Duodenal mucosa (tissue), 2 donors: ENCODE data around the gene JMJD1C.

ENCODE experiments used
- H3K27ac ChIP-seq: one replicate; pipeline ENCODE4 v1.7.0; 2013; ENCODE audit warnings: low read depth, low read length
- H3K27me3 ChIP-seq, 2 donors: one replicate each; pipeline ENCODE4 v1.7.0; 2013; ENCODE audit warnings: low read length in 2 of 2, control low read depth in 1 of 2; ENCODE audit not compliant: insufficient read depth in 2 of 2, control insufficient read depth in 1 of 2
- H3K36me3 ChIP-seq, 2 donors: one replicate each; pipeline ENCODE4 v1.7.0; 2013; ENCODE audit warnings: low read length in 2 of 2, control low read depth in 1 of 2; ENCODE audit not compliant: insufficient read depth in 2 of 2, control insufficient read depth in 1 of 2
- H3K4me1 ChIP-seq, 2 donors: one replicate each; pipeline ENCODE4 v1.7.0; 2013; ENCODE audit warnings: low read length in 2 of 2, control low read depth in 1 of 2; ENCODE audit not compliant: insufficient read depth in 2 of 2, control insufficient read depth in 1 of 2
- H3K4me3 ChIP-seq, 2 donors: one replicate each; pipeline ENCODE4 v1.7.0; 2013; ENCODE audit warnings: low read length in 2 of 2, low read depth in 1 of 2
- H3K9ac ChIP-seq, 2 donors: one replicate each; pipeline ENCODE4 v1.7.0; 2013; ENCODE audit warnings: low read length in 2 of 2, low read depth in 1 of 2
- H3K9me3 ChIP-seq, 2 donors: one replicate each; pipeline ENCODE4 v1.7.0; 2013; ENCODE audit warnings: low read length in 2 of 2, control low read depth in 1 of 2; ENCODE audit not compliant: control insufficient read depth in 1 of 2

Gene JMJD1C

DNA sequence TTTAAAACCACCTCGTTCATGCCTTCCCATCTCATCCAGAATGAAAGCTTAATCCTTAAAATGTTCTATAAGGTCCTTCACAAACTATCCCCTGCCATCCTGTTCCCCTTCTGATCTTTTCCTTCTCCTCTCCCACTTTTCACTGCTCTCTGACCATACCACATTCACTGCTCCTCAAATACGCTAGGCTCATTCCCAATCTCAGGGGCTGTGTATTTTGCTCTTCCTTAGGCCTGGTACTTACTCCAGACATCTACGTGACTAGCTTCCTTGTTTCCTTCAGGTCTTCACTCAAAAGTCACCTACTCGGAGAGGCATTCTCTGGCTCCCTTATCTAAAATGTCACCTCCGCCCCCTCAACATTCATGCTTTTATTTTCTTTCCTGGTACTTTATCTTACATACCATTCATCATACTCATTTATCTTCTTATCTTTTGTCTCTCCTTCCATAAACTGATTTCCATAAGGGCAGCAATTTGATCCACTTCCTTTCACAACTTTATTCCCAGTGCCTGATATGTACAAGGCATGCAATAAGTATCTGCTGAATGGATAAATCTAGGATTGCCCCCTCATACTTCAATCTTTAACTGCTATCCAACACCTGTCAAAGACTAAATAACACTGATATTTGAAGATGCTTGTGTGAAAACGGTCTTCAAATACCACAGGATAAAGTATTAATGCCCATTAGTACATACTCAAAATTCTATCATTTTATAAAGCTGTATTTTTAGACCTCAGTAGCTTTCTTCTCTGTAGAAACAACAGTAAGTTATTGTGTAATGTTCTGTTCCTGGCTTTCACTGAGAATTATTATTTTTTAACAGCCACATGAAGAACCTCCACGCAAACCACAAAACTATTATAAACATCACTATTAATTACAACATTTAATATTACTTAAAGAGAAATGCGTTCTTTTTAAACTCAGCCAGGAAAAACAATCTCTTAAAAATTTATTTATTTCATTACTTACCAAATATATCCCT lies 27.0 kb downstream of the JMJD1C start:
- H3K27ac ChIP-seq, result no peak overlapping the region
- peaks cover 4 to 36% of the 10 kb centered on the region in 2 donors for H3K4me1 ChIP-seq
- no peak overlapping the region for H3K4me3 ChIP-seq
- no peaks in the 10 kb centered on the region for H3K9me3 ChIP-seq
- no peak overlapping the region for H3K9ac ChIP-seq
- H3K36me3 ChIP-seq, result no peaks in the 10 kb centered on the region
- H3K27me3 ChIP-seq, result no peaks in the 10 kb centered on the region

DNA sequence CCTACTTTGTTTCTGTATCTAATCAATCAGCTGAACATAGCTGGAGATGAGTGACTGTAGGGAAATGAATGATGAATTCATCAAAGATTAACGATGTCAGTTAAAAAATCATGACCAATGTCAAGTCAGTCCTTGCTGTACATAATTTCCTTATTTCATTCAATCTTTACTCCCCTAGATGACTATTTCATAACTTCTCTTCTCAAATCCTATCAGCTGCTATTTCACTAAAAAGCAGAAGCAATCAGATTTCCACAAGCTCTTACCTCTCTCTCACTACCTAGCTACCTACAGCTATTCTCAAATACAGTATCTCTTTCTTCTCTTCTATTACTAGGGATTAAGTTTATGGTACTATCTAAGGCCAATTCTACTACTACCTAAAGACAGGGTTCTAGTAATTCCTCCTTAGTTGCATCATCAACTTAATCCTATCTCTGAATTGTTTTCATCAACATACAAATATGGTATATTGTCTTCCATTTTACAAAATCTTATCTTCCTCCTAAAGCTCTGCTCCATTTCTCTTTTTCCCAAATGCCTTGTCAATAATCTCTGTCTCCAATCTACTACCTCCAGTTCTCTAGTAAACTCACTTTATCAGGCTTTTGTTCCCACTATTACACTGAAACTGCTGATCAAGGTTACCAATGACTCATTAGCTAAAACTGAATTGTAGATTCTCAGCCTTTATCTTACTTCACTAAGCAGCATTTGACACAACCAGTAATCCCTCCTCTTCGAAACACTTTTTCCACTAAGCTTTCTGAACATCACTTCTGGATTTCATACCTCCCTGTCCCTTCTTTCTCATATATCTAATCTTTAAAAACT lies 28.4 kb downstream of the JMJD1C start:
- Histone ChIP-seq H3K27ac (no peak overlapping the region), H3K36me3 (no peaks in the 10 kb centered on the region), H3K4me3 (no peak overlapping the region), H3K4me1 (peaks cover 4 to 36% of the 10 kb centered on the region in 2 donors), H3K27me3 (no peaks in the 10 kb centered on the region), H3K9me3 (no peaks in the 10 kb centered on the region), H3K9ac (no peak overlapping the region)

DNA sequence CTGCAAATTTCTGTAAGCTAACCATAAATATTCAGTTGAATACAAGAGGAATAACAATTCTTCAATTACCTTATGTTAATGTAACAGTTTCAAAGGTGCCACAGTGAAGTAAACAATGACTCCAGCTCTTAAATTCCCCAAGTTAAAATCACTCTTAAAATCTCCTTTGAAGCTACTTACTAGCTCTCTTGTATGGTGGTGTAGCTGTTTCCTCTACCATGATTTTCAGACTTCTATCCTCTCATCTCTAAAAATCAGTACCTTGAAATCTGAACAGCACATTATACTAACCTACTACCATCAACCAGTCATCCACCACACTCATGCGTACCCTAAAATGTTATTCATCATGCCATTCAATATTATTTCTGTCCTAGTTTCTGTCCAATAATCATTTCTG lies 29.6 kb downstream of the JMJD1C start:
- Histone ChIP-seq H3K27me3 (no peaks in the 10 kb centered on the region), H3K36me3 (no peaks in the 10 kb centered on the region), H3K9ac (no peak overlapping the region), H3K4me1 (peaks cover 4 to 31% of the 10 kb centered on the region in 2 donors), H3K27ac (no peak overlapping the region), H3K9me3 (no peaks in the 10 kb centered on the region), H3K4me3 (no peak overlapping the region)

DNA sequence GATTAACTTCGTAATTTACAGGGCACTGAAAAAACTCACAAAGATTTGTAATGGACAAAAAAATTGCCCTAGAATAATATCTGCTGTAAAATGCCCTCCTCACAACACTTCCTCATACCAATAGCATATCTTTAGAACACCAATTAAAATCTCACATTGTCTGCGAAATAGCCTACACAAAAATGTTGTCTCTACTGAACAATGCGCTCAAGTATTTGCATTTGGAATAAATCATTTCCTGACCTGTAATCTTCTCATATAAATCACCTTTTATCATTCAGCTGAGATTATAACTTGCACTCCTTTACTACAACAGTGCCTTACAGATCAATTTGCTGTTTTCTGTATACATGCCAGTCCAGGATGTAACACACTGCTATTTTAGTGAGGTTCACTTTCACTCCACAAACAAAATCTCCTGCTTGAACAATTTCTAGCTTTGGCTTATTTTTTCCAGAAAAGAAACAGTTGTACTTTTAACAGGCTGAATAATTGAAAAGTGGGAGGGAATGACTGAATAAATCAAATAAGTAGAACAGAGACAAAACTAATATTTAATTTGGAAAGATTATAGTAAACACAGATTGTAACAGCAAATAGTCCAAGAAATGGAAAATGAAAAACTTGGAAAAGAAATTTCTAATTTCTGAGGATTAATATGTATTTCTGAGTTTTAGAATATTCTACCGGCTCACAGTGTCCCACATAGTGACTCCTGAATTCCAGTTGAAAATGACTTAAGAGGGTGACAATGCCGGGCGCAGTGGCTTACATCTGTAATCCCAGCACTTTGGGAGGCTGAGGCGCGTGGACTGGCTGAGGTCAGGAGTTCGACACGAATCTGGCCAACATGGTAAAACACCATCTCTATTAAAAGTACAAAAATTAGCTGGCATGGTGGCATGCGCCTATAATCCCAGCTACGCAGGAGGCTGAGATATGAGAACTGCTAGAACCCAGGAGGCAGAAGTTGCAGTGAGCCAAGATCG lies 30.6 kb downstream of the JMJD1C start:
- no peak overlapping the region for H3K4me3 ChIP-seq
- H3K4me1 ChIP-seq, result peaks cover 4 to 27% of the 10 kb centered on the region in 2 donors
- no peaks in the 10 kb centered on the region for H3K27me3 ChIP-seq
- no peak overlapping the region for H3K9ac ChIP-seq
- H3K9me3 ChIP-seq, result no peaks in the 10 kb centered on the region
- no peak overlapping the region for H3K27ac ChIP-seq
- no peaks in the 10 kb centered on the region for H3K36me3 ChIP-seq

DNA sequence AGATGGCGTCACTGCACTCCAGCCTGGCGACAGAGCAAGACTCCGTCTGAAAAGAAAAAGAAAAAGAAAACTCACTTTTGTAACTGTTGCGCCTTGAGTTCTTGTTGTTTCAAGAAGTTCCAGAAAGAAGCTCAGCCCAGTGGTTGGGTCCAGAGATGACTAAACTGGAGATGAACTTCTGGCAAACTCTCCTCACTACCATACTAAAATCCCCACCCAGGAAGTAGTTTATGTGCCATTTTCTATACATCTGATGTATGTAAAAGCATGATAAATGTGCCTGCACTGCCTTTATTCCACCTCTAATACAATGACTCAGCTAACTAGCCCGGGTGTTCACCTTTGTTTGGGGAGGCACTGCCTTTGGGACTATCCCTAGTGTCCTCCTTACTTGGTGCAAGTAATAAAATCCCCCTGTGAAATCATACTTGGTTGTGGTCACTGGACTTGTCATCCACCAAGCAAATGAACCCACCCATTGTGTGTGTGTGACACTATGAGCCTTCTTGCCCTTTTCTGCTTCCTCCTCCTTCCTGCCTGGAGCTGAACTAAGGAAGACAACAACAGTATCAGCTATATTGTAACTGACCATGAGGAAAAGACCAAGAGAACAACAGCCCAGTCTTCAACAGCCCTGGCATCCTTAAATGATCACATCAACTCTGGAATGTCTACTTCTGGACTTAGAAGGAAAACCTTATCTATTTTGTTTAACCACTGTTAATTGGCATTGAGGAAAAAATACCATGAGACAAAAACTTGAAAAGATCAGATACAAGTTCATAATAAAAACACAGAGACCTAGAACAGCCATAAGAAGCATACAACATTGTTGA lies 33.6 kb downstream of the JMJD1C start:
- no peaks in the 10 kb centered on the region for H3K9me3 ChIP-seq
- H3K27me3 ChIP-seq, result no peaks in the 10 kb centered on the region
- H3K36me3 ChIP-seq, result no peaks in the 10 kb centered on the region
- H3K4me3 ChIP-seq, result no peak overlapping the region
- no peak overlapping the region for H3K27ac ChIP-seq
- peaks cover 0 to 8% of the 10 kb centered on the region in 2 donors for H3K4me1 ChIP-seq
- H3K9ac ChIP-seq, result no peak overlapping the region

DNA sequence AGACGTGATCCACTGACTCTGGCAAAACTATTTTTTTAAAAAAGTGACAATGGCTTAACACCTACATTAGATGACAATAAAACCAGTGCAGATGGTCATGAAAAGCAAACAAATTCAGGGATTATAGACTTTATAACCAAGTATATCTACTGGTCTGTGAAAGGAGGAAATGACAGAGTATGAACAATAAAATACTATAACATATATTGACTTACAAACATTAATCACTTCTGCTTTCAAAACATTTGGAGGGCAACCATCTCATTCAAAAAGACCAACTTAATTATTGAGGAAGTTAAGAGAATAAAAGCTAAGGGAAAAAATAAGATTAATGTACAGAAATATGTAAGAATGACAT lies 34.8 kb downstream of the JMJD1C start:
- Histone ChIP-seq H3K9me3 (no peaks in the 10 kb centered on the region), H3K4me3 (no peak overlapping the region), H3K27me3 (no peaks in the 10 kb centered on the region), H3K9ac (no peak overlapping the region), H3K27ac (no peak overlapping the region), H3K36me3 (no peaks in the 10 kb centered on the region), H3K4me1 (peaks cover 0 to 5% of the 10 kb centered on the region in 2 donors)

DNA sequence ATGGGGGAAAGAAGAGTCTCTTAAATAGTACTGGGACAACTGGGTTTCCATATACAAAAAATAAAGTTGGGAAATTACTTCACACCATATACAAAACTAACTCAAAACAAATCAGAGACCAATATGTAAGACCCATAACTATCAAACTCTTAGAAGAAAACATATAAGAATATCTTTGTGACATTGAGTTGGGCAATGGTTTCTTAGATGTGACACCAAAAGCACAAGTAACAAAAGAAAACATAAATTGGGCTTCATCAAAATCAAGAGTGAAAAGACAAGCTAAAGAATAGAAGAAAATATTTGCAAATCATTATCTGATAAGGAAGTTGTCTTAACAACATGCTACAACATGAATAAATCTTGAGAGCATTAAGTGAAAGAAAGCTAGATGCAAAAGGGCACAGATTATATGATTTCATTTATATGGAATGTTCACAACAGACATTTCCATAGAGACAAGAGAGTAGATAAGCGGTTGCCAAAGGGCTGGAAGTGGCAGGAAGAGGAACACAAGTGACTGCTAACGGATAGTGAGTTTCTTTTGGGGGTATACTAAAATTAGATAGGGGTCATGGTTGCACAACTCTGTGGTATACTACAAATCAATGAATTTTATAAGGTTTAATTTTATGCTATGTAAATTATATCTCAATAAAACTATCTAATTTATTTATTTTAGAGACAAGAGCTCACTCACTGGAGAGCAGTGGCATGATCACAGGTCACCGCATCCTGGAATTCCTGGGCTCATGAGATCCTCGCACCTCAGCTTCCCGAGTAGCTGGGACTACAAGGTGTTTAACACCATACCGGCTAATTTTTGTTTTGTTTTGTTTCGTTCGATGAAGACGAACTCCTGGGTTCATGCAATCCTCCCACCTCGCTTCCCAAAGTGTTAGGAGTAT lies 35.4 kb downstream of the JMJD1C start:
- no peaks in the 10 kb centered on the region for H3K9me3 ChIP-seq
- no peak overlapping the region for H3K27ac ChIP-seq
- H3K4me1 ChIP-seq, result peaks cover 0 to 5% of the 10 kb centered on the region in 2 donors
- H3K4me3 ChIP-seq, result no peak overlapping the region
- no peaks in the 10 kb centered on the region for H3K27me3 ChIP-seq
- no peaks in the 10 kb centered on the region for H3K36me3 ChIP-seq
- no peak overlapping the region for H3K9ac ChIP-seq

DNA sequence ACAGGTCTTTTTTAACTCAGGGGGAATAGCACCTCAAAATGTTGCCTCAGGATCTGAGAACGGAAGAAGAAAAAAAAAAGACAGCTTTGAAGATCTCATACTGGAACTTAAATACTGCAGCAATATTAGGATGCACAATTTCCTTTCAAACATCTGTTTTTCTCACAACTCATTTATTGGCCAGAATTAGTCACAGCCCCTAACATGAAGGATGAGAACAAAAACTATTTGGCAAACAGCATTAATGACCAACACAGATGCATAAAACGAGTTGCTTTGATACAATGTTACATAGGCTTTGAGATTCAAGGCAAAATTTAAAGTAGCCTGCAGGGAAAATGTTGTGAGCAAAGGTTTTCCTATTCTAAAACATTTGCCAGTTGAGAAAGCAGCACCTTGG lies 36.5 kb downstream of the JMJD1C start:
- Histone ChIP-seq H3K4me1 (no peaks in the 10 kb centered on the region), H3K9ac (no peak overlapping the region), H3K36me3 (no peaks in the 10 kb centered on the region), H3K9me3 (no peaks in the 10 kb centered on the region), H3K27ac (no peak overlapping the region), H3K27me3 (no peaks in the 10 kb centered on the region), H3K4me3 (no peak overlapping the region)
